Measurements from ENCODE around the gene GCSH.

- no peak for TF ChIP-seq CTCF (IDR thresholded peaks at IDR 0.05; ENCODE audit: insufficient read depth, low read length, poor library complexity, severe bottlenecking)
- no peak for TF ChIP-seq EZH2phosphoT487 (conservative IDR thresholded peaks at IDR 0.05; ENCODE audit: low read length)
Observed at GRCh38 chr16:81069063-81069462, 27.1 kb downstream of the GCSH start.

All from SU-DHL-6 (cell line).